Measurements from ENCODE around the gene CRISPLD2. TPM values are rescaled to one million over a fixed set of nuclear protein-coding genes. Genes with fewer than 3 reads are reported as not detected.
A peak's percentile ranks its signal among the peaks of the same experiment; 100 is the strongest.

CRISPLD2 gene
- total RNA-seq, 3 donors from 2014 or later: 94.7 to 386 (median 216) TPM

GRCh38 chr16:84886497-84887090 is 66.8 kb downstream of the CRISPLD2 start:
- Histone ChIP-seq H3K27ac (no peak overlapping the region), H3K27me3 (no peaks in the 10 kb centered on the region), H3K36me3 (no peaks in the 10 kb centered on the region), H3K9me3 (no peaks in the 10 kb centered on the region), H3K4me1 (peaks cover 0 to 6% of the 10 kb centered on the region in 2 donors), H3K4me3 (no peak overlapping the region)
- no peak for DNase-seq (ENCODE audit: low spot score in 2 of 2)
- intact Hi-C loops (cut with DNase I; ENCODE audit: low total_unique reads): no loop called here
- TF ChIP-seq POLR2AphosphoS5 (IDR thresholded peaks at IDR 0.05) (no peak), CTCF (IDR thresholded peaks at IDR 0.05) (no peak), POLR2A (IDR thresholded peaks at IDR 0.05) (no peak)

DNA sequence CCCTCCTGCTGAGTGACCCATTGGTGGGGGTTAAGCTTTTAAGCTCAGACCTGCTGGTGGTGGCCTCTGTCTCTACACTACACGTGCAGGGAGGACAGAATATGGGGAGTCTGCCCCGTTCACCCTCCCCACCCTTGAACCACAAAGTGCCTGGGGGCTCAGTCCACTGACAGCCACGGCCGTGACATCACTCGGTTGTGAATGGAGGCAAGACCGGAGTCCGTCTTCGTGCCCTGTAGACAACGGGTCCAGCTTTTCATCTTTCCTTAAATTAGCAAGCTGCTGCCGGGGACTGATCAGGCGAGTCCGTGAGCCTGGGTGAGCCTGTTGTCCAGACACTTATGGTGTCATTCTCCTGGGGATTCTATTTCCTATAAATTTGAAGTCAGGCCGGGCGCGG is 67.4 kb downstream of the CRISPLD2 start:
- no peak overlapping the region for H3K4me3 ChIP-seq
- H3K4me1 ChIP-seq: peaks cover 0 to 6% of the 10 kb centered on the region in 2 donors
- intact Hi-C loops (cut with DNase I; ENCODE audit: low total_unique reads): no loop called here
- no peak overlapping the region for H3K27ac ChIP-seq
- no peaks in the 10 kb centered on the region for H3K9me3 ChIP-seq
- no peak for DNase-seq (ENCODE audit: low spot score in 2 of 2)
- no peak for TF ChIP-seq CTCF (IDR thresholded peaks at IDR 0.05)
- TF ChIP-seq POLR2A (IDR thresholded peaks at IDR 0.05): no peak
- TF ChIP-seq POLR2AphosphoS5 (IDR thresholded peaks at IDR 0.05): no peak
- H3K27me3 ChIP-seq: no peaks in the 10 kb centered on the region
- no peaks in the 10 kb centered on the region for H3K36me3 ChIP-seq

GRCh38 chr16:84888450-84888849 is 68.7 kb downstream of the CRISPLD2 start:
- DNase-seq (ENCODE audit: low spot score in 2 of 2): no peak
- intact Hi-C loops (cut with DNase I; ENCODE audit: low total_unique reads): loop anchor here (2.0 kb wide), 1 partner anchor 196 kb away; no protein-coding TSS in a partner anchor
- Histone ChIP-seq H3K9me3 (no peaks in the 10 kb centered on the region), H3K4me3 (no peak overlapping the region), H3K4me1 (no peaks in the 10 kb centered on the region), H3K36me3 (no peaks in the 10 kb centered on the region), H3K27ac (no peak overlapping the region), H3K27me3 (no peaks in the 10 kb centered on the region)
- TF ChIP-seq POLR2AphosphoS5 (IDR thresholded peaks at IDR 0.05) (no peak), CTCF (IDR thresholded peaks at IDR 0.05) (no peak), POLR2A (IDR thresholded peaks at IDR 0.05) (no peak)

GRCh38 chr16:84889066-84889465 is 69.3 kb downstream of the CRISPLD2 start:
- Histone ChIP-seq H3K27ac (no peak overlapping the region), H3K27me3 (no peaks in the 10 kb centered on the region), H3K4me1 (no peaks in the 10 kb centered on the region), H3K4me3 (no peak overlapping the region), H3K9me3 (no peaks in the 10 kb centered on the region), H3K36me3 (no peaks in the 10 kb centered on the region)
- intact Hi-C loops (cut with DNase I; ENCODE audit: low total_unique reads): loop anchor here (2.0 kb wide), 1 partner anchor 196 kb away; no protein-coding TSS in a partner anchor
- TF ChIP-seq POLR2AphosphoS5 (IDR thresholded peaks at IDR 0.05): peak in 1 of 3 donors; percentile 10
- no peak for TF ChIP-seq CTCF (IDR thresholded peaks at IDR 0.05)
- DNase-seq (ENCODE audit: low spot score in 2 of 2): no peak

DNA sequence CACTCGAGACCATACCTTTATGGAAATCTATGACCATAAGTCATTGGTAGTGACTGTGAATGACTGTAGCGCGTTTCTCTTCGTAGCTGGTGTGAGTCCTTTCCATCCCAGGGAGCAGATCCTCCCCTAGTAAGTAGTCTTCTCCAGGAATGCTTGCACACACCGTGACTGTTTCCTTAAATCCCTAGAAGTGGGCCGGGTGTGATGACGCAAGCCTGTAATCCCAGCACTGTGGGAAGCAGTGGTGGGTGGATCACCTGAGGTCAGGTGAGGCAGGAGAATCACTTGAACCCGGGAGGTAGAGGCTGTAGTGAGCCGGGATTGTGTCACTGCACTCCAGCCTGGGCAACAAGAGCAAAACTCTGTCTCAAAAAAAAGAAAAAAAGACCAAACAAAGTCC is 70.6 kb downstream of the CRISPLD2 start:
- TF ChIP-seq POLR2A (IDR thresholded peaks at IDR 0.05) (no peak), POLR2AphosphoS5 (IDR thresholded peaks at IDR 0.05) (no peak), CTCF (IDR thresholded peaks at IDR 0.05) (no peak)
- H3K36me3 ChIP-seq: no peaks in the 10 kb centered on the region
- no peaks in the 10 kb centered on the region for H3K4me1 ChIP-seq
- H3K9me3 ChIP-seq: no peaks in the 10 kb centered on the region
- no peak overlapping the region for H3K4me3 ChIP-seq
- DNase-seq (ENCODE audit: low spot score in 2 of 2): no peak
- no peak overlapping the region for H3K27ac ChIP-seq
- no peaks in the 10 kb centered on the region for H3K27me3 ChIP-seq
- intact Hi-C loops (cut with DNase I; ENCODE audit: low total_unique reads): no loop called here
